Neutrophil (primary cell): ENCODE measurements around the gene PLK3.

ENCODE experiments used
- H3K27ac ChIP-seq: fragments of 200-600 bp; sonication (generic); 2 replicates; pipeline ENCODE4 v1.5.1; 2016; ENCODE audit warnings: mild to moderate bottlenecking, moderate library complexity
- H3K27me3 ChIP-seq: fragments of 200-600 bp; sonication (generic); 2 replicates; pipeline ENCODE4 v1.6.0; 2016; ENCODE audit warnings: mild to moderate bottlenecking
- H3K36me3 ChIP-seq: fragments of 200-600 bp; sonication (generic); 2 replicates; pipeline ENCODE4 v1.5.1; 2017
- H3K4me1 ChIP-seq, 2 experiments: fragments of 200-600 bp in 1 of 2; sonication (generic) in 1 of 2; 1 replicate in 1 of 2; 2 replicates in 1 of 2; pipeline versions ENCODE4 v1.5.1 to v1.6.1; 2013 to 2016; ENCODE audit warnings: low read depth in 1 of 2, low read length in 1 of 2, mild to moderate bottlenecking in 1 of 2, moderate library complexity in 1 of 2; ENCODE audit not compliant: control insufficient read depth in 1 of 2, insufficient read depth in 1 of 2
- H3K4me3 ChIP-seq, 2 experiments: fragments of 200-600 bp in 1 of 2; sonication (generic) in 1 of 2; 1 replicate in 1 of 2; 2 replicates in 1 of 2; pipeline ENCODE4 v1.5.1; 2013 to 2016; ENCODE audit warnings: low read depth in 1 of 2, low read length in 1 of 2, mild to moderate bottlenecking in 1 of 2, moderate library complexity in 1 of 2
- H3K9me3 ChIP-seq: fragments of 200-600 bp; sonication (generic); 2 replicates; pipeline ENCODE4 v1.5.1; 2016
- TF ChIP-seq, protein P1 (sequence below): fragments of 200-600 bp; sonication (generic); IDR thresholded peaks from 2 replicates; pipeline ENCODE4 v1.5.1; 2016; ENCODE audit warnings: antibody characterized with exemption

Gene PLK3

DNA sequence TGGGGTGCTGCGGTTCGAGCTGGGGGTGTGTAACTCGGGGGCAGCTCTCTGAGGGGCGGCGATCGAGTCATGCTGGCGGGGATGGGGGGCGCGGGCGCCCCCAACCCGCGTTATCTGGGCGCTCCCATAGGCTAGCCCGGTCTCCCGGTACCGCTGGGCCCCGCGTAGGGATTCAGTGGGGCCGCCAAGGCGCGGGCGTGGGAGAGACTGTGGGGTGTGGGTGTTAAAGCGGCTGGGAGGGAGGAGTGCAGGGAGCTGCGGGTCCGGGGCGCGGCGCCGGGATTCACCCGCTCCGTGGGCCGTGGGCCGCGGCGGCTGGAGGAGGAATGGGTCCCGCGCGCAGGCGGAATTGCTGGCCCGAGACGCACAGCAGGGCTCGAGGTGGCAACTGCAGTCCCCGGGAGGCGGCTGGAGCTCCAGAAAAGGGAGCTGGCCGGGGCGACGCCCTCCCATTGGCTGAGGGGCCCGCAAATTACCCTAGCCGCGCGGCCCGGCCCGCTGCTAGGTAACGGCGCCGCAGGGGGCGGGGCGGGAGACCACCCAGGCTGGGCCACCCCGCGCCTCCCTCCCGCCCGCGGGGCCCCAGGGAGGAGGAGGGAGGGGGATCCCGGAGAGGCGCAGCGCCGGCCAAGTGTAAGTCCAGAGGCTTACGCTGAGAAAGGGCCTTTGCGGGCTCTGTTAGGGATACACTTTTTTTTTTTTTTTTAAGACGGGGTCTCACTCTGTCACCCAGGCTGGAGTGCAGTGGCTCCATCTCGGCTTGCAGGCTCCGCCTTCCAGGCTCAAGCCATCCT, 42.9 kb downstream of the PLK3 start, which contains the start of gene PTCH2:
Gene PTCH2, minus strand, starts transcription at position 392 of the 794 bp plus-strand sequence. Its CDS starts 321 bp downstream, at position 71.
- H3K9me3 ChIP-seq: no peaks in the 10 kb centered on the region
- peaks cover 41% of the 10 kb centered on the region for H3K27me3 ChIP-seq
- H3K4me3 ChIP-seq: no peak within 1 kb of the TSS
- H3K4me1 ChIP-seq: peaks cover 0 to 9% of the 10 kb centered on the region in 2 experiments
- TF ChIP-seq, protein P1, sequence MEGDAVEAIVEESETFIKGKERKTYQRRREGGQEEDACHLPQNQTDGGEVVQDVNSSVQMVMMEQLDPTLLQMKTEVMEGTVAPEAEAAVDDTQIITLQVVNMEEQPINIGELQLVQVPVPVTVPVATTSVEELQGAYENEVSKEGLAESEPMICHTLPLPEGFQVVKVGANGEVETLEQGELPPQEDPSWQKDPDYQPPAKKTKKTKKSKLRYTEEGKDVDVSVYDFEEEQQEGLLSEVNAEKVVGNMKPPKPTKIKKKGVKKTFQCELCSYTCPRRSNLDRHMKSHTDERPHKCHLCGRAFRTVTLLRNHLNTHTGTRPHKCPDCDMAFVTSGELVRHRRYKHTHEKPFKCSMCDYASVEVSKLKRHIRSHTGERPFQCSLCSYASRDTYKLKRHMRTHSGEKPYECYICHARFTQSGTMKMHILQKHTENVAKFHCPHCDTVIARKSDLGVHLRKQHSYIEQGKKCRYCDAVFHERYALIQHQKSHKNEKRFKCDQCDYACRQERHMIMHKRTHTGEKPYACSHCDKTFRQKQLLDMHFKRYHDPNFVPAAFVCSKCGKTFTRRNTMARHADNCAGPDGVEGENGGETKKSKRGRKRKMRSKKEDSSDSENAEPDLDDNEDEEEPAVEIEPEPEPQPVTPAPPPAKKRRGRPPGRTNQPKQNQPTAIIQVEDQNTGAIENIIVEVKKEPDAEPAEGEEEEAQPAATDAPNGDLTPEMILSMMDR: no peak
- H3K27ac ChIP-seq: no peak within 1 kb of the TSS
- no peaks in the 10 kb centered on the region for H3K36me3 ChIP-seq

DNA sequence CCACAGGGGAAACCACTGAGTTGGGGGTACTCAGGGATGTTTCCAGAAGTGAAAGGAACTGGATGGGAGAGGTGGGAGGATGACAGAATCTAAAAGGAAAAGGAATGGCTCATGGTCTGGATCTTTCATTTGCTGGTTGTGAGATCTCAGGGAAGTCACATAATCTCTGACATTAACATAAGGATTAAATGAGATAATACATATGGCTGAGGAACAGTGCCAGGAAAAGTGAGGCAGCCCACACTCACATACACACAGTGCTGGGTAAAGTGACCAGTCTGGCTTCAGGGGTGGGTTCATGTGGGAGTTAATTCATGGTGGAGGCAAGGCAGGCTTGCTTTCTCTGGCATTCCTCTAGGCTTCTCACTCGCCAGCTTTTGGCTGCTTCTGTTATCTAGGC, 46.8 kb downstream of the PLK3 start:
- H3K9me3 ChIP-seq: no peaks in the 10 kb centered on the region
- peaks cover 0 to 9% of the 10 kb centered on the region in 2 experiments for H3K4me1 ChIP-seq
- TF ChIP-seq, protein P1: no peak
- peaks cover 27% of the 10 kb centered on the region for H3K27me3 ChIP-seq
- H3K4me3 ChIP-seq: no peak overlapping the region
- H3K27ac ChIP-seq: no peak overlapping the region
- H3K36me3 ChIP-seq: no peaks in the 10 kb centered on the region

DNA sequence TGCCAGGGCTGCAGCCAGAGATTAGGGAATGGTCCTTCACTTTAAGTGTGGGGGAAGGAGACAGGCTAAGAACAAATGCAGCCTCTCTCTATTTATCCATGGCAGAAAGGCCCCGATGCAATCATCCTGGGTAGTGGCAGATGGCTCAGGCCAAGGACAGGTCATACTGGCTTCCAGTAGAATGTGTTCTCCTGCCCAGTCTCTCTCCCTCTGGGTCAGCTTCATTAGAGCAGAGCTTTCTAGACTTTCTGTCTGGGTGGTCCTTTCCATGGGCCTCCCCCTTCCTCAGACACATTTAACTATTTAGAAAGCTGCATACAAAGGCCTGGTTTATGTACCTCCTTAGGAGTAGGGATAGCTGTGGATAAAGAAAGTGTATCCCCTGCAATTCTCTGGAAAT, 47.7 kb downstream of the PLK3 start:
- Histone ChIP-seq H3K27me3 (peaks cover 18% of the 10 kb centered on the region), H3K9me3 (no peaks in the 10 kb centered on the region), H3K36me3 (no peaks in the 10 kb centered on the region), H3K4me3 (no peak overlapping the region), H3K27ac (no peak overlapping the region), H3K4me1 (peaks cover 0 to 5% of the 10 kb centered on the region in 2 experiments)
- TF ChIP-seq, protein P1: no peak

DNA sequence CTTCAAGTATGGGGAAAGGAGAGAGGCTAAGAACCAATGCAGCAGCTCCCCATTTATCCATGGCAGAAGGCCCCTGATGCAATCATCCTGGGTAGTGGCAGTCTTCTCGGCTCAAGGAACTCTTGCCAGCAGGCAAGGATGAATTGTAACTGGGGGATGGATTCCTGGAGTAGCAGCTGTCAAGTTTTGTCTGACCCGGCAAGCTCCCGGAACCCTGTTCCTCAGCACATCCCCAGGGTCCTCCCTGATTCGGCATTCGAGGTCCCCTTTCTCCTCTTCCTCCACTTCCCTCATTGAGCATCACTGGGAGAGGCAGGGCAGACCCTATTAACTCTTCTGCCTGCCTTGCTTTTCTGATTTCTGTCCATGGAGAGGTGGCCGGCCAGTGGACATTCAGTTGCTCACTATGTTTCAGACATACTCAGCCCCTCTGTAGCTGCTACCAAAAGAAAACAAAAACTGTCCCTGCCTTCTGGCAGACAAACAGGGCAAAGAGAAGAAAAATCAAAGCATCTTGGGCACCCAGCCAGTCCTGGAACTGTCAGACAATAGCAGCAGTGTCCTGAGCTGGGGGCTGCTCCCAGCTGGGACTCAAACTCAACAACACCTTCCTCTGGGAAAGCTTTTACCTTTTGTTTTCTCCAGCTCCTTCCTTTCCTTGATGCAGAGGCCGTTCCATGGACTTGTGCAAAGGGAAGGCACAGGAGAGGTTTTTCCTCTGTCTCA, 48.4 kb downstream of the PLK3 start:
- no peak overlapping the region for H3K4me3 ChIP-seq
- no peaks in the 10 kb centered on the region for H3K9me3 ChIP-seq
- peaks cover 10% of the 10 kb centered on the region for H3K27me3 ChIP-seq
- no peaks in the 10 kb centered on the region for H3K36me3 ChIP-seq
- TF ChIP-seq, protein P1: no peak
- H3K27ac ChIP-seq: no peak overlapping the region
- H3K4me1 ChIP-seq: no peaks in the 10 kb centered on the region

DNA sequence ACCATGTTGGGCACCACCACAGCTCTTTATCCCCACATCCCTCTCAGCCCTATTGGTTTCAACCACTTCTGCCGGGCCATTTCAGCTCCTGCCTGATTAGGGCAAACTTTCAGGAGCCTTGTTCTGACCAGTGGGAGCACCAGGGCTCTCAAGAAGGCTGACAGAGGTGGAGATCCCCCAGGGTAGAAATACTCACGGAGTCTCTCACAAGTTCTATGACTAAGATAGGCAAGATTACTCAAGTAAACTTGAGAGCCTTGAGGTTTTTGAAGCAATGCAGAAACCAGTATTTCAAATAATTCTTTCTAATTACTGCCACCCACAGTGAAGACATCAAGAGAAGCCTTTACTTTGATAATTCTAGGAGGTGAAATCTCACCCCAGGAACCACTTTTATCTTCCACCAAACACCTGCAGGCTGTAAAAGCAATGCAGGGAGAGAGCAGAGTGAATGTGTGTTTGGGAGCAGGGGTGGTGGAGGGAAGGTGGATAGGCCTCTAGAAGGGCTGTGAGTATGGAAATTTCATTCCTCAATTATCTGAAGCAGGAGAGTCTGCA, 49.5 kb downstream of the PLK3 start:
- H3K27ac ChIP-seq: no peak overlapping the region
- no peaks in the 10 kb centered on the region for H3K27me3 ChIP-seq
- H3K36me3 ChIP-seq: no peaks in the 10 kb centered on the region
- H3K9me3 ChIP-seq: no peaks in the 10 kb centered on the region
- no peaks in the 10 kb centered on the region for H3K4me1 ChIP-seq
- TF ChIP-seq, protein P1: no peak
- no peak overlapping the region for H3K4me3 ChIP-seq
